Measurements from ENCODE around the gene PLA2G6.
A peak's percentile ranks its signal among the peaks of the same experiment; 100 is the strongest.

Gene PLA2G6

DNA sequence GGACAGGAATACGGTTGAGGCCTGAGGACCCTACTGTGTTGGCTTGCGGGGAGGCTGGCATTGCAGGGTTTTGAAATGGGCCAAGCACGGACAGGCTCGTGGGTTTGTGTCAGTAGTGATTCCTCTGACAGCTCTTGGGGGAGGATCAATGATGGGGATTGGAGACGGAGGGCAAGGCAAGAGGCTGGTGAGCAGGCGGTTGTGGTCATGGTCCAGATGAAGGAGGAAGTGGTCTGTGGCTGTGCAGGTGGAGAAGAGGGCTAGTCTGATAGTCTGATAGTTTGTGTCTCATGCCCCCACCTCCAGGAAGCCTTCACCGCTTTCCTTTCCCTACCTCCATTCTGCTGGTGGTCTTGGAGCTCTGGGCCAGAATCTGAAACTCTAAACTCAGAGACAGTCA lies 23.2 kb upstream of the PLA2G6 start:
- Histone ChIP-seq H3K4me3 (ENCODE audit: control insufficient read depth in 1 of 7, extremely low read depth in 1 of 7, insufficient read depth in 4 of 7, low read depth in 2 of 7, low read length in 6 of 7) (peak overlapping the region in 1 of 7 experiments; percentile 6), H3K9me3 (ENCODE audit: control extremely low read depth in 1 of 5, control insufficient read depth in 4 of 5, insufficient read depth in 2 of 5, low read depth in 1 of 5, low read length in 4 of 5) (no peaks in the 10 kb centered on the region), H3K27ac (ENCODE audit: insufficient read depth in 1 of 2, low read depth in 1 of 2, low read length in 2 of 2, poor library complexity in 1 of 2, severe bottlenecking in 2 of 2) (no peak overlapping the region), H3K4me1 (ENCODE audit: control extremely low read depth in 1 of 4, control insufficient read depth in 4 of 4, insufficient read depth in 4 of 4, low read length in 3 of 4) (peaks cover 2 to 37% (median 35%) of the 10 kb centered on the region in 4 experiments), H3K27me3 (replicated peaks in 2 of 5; ENCODE audit: control insufficient read depth in 4 of 5, insufficient read depth in 5 of 5, low read length in 4 of 5) (no peaks in the 10 kb centered on the region), H3K36me3 (ENCODE audit: control insufficient read depth in 4 of 4, insufficient read depth in 4 of 4, low read length in 3 of 4) (peaks cover 0 to 2% (median 0%) of the 10 kb centered on the region in 4 experiments)
- DNase-seq: peak in 2 of 3 donors; percentile 81 to 83
- ChIA-PET POLR2A (interaction anchor here (1.5 kb wide), 1 partner anchor 28 kb away, joined by 3 read pairs; no protein-coding TSS in a partner anchor), CTCF (interaction anchor here (0.8 to 1.6 kb wide), 4 partner anchors 8 to 31 kb away, joined by 3 to 4 read pairs (median 4); no protein-coding TSS in a partner anchor)
- 64% methylated on average over 4 of the region's 7 CpGs for WGBS (ENCODE audit: insufficient coverage)

DNA sequence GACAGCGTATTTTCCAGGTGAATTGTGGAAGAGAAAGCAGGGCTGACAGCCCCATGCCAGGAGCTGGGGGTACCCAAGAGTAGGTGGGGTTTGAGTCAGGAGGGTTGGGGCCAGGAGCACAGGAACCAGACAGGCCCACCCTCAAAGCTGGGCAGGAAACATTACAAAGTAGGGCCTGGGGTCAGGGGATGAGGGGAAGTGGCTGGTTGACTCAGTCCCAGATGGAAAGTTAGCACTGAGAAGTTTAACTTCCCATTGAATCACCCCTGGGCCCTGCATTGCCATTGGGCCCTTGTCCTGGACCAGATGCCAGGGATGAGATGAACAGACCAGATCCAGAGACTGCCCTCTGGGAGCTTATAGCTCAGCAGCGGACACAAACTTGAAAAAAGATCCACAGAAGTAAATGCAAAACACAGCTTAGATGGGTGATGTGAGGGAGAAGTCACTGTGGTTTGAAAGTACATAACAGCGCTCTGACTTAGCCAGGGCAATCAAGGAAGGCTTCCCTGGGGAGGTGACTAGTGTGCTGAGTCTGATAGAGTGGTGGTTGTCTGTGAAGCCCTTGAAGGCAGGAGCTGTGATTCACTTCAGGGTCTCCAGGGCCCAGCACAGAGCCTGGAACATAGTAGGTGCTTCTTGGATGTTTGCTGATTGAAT lies 22.4 kb upstream of the PLA2G6 start:
- no peak overlapping the region for H3K27ac ChIP-seq (ENCODE audit: insufficient read depth in 1 of 2, low read depth in 1 of 2, low read length in 2 of 2, poor library complexity in 1 of 2, severe bottlenecking in 2 of 2)
- peak in 1 of 3 donors; percentile 50 for DNase-seq
- H3K27me3 ChIP-seq (replicated peaks in 2 of 5; ENCODE audit: control insufficient read depth in 4 of 5, insufficient read depth in 5 of 5, low read length in 4 of 5): no peaks in the 10 kb centered on the region
- ChIA-PET POLR2A (interaction anchor here (1.2 to 4.1 kb wide), 3 partner anchors 23 to 31 kb away, joined by 3 to 24 read pairs (median 3); partner anchors contain the start of gene PLA2G6), CTCF (interaction anchor here (1.0 to 2.2 kb wide), 7 partner anchors 9 to 49 kb away, joined by 3 to 10 read pairs (median 4); partner anchors contain the start of gene PLA2G6)
- H3K36me3 ChIP-seq (ENCODE audit: control insufficient read depth in 4 of 4, insufficient read depth in 4 of 4, low read length in 3 of 4): peaks cover 0 to 2% (median 0%) of the 10 kb centered on the region in 4 experiments
- 89% methylated on average over 3 of the region's 3 CpGs for WGBS (ENCODE audit: insufficient coverage)
- no peaks in the 10 kb centered on the region for H3K9me3 ChIP-seq (ENCODE audit: control extremely low read depth in 1 of 5, control insufficient read depth in 4 of 5, insufficient read depth in 2 of 5, low read depth in 1 of 5, low read length in 4 of 5)
- peaks cover 2 to 37% (median 35%) of the 10 kb centered on the region in 4 experiments for H3K4me1 ChIP-seq (ENCODE audit: control extremely low read depth in 1 of 4, control insufficient read depth in 4 of 4, insufficient read depth in 4 of 4, low read length in 3 of 4)
- peak overlapping the region in 3 of 7 experiments; percentile 82 to 94 (median 92) for H3K4me3 ChIP-seq (ENCODE audit: control insufficient read depth in 1 of 7, extremely low read depth in 1 of 7, insufficient read depth in 4 of 7, low read depth in 2 of 7, low read length in 6 of 7)

DNA sequence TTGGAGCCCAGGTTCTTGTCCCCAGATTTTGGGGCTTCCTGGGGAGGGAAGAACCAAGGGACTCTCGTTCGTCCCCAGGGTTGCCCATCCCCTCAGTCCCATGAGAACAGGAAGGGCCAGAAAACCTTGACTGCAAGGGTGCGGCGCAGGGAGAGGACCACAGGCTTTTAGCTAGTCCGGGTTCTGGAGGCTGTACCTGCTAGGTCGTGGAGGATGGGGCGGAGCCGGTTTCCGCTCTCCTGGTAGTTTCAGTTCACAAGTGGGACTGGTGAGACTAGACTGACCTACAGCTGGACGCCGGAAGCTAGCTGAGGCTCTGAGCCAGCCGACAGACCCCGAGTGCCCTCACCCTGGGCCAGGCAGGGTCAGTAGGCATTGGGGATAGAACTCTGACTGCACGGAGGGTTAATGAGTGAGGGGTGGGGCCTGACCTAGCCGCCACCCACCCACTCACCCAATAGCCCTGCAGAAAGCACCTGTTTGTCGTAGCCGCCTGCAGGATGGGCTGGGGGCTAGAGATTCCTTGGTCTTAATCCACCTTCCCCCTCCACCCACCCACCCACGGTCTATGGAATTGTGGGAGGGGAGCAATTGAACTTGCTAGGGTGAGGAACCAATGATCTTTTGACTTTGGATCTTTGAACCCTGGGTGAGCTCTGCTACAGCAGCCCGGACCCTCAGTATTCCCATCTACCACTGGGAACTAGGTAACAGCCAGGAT lies 21.6 kb upstream of the PLA2G6 start:
- H3K9me3 ChIP-seq (ENCODE audit: control extremely low read depth in 1 of 5, control insufficient read depth in 4 of 5, insufficient read depth in 2 of 5, low read depth in 1 of 5, low read length in 4 of 5): no peaks in the 10 kb centered on the region
- H3K4me1 ChIP-seq (ENCODE audit: control extremely low read depth in 1 of 4, control insufficient read depth in 4 of 4, insufficient read depth in 4 of 4, low read length in 3 of 4): peaks cover 2 to 37% (median 35%) of the 10 kb centered on the region in 4 experiments
- peak in 1 of 3 donors; percentile 45 for DNase-seq
- CTCF ChIA-PET: interaction anchor here (1.0 to 2.2 kb wide), 7 partner anchors 10 to 49 kb away, joined by 3 to 10 read pairs (median 4); partner anchors contain the start of gene PLA2G6
- 5% methylated on average over 11 of the region's 19 CpGs for whole genome bisulfite sequencing (ENCODE audit: insufficient coverage)
- POLR2A ChIA-PET: interaction anchor here (1.2 to 4.1 kb wide), 2 partner anchors 22 to 30 kb away, joined by 3 to 24 read pairs; partner anchors contain the start of gene PLA2G6
- H3K27ac ChIP-seq (ENCODE audit: insufficient read depth in 1 of 2, low read depth in 1 of 2, low read length in 2 of 2, poor library complexity in 1 of 2, severe bottlenecking in 2 of 2): peak overlapping the region in 1 of 2 experiments; percentile 68
- H3K4me3 ChIP-seq (ENCODE audit: control insufficient read depth in 1 of 7, extremely low read depth in 1 of 7, insufficient read depth in 4 of 7, low read depth in 2 of 7, low read length in 6 of 7): peak overlapping the region; percentile 69 to 94 (median 82)
- H3K27me3 ChIP-seq (replicated peaks in 2 of 5; ENCODE audit: control insufficient read depth in 4 of 5, insufficient read depth in 5 of 5, low read length in 4 of 5): no peaks in the 10 kb centered on the region
- H3K36me3 ChIP-seq (ENCODE audit: control insufficient read depth in 4 of 4, insufficient read depth in 4 of 4, low read length in 3 of 4): peaks cover 0 to 2% (median 0%) of the 10 kb centered on the region in 4 experiments

DNA sequence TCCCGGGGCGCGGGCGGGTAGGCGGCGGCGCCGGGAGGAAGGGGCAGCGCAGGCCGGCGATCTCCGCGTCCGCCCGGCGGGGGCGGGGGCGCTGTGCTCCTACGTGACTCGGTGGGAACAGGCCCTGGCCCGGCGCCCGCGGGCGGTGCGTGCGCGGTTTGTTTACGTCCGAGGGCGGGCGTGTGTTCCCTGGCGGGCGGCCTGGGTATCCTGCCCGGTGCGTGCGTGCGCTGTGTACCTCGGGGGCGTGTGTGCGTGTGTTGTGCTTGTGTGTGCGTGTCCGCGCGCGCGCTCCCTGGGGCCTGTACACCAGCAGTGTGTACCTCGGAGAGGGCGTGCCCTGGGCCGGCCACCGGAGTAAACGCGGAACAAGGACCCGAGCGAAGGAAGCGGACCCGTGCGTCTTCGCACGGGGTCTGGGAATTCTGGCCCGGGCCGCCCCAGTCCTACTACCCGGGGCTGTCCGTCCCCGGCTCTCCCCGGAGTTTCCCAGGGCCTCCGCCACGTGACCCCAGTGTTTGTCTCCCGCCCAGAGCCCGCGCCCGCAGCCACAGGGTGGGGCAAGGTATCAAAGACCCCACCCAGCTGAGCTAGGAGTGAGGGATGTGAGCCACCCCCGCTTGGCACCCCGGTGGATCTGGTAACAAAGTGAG lies 20.9 kb upstream of the PLA2G6 start:
- Histone ChIP-seq H3K36me3 (ENCODE audit: control insufficient read depth in 4 of 4, insufficient read depth in 4 of 4, low read length in 3 of 4) (peaks cover 0 to 2% (median 0%) of the 10 kb centered on the region in 4 experiments), H3K27me3 (replicated peaks in 2 of 5; ENCODE audit: control insufficient read depth in 4 of 5, insufficient read depth in 5 of 5, low read length in 4 of 5) (no peaks in the 10 kb centered on the region), H3K4me1 (ENCODE audit: control extremely low read depth in 1 of 4, control insufficient read depth in 4 of 4, insufficient read depth in 4 of 4, low read length in 3 of 4) (peaks cover 2 to 37% (median 35%) of the 10 kb centered on the region in 4 experiments), H3K4me3 (ENCODE audit: control insufficient read depth in 1 of 7, extremely low read depth in 1 of 7, insufficient read depth in 4 of 7, low read depth in 2 of 7, low read length in 6 of 7) (peak overlapping the region; percentile 69 to 94 (median 82)), H3K9me3 (ENCODE audit: control extremely low read depth in 1 of 5, control insufficient read depth in 4 of 5, insufficient read depth in 2 of 5, low read depth in 1 of 5, low read length in 4 of 5) (no peaks in the 10 kb centered on the region), H3K27ac (ENCODE audit: insufficient read depth in 1 of 2, low read depth in 1 of 2, low read length in 2 of 2, poor library complexity in 1 of 2, severe bottlenecking in 2 of 2) (peak overlapping the region; percentile 50 to 68)
- ChIA-PET POLR2A (interaction anchor here (1.4 to 4.1 kb wide), 2 partner anchors 21 to 29 kb away, joined by 5 to 24 read pairs; partner anchors contain the start of gene PLA2G6), CTCF (interaction anchor here (1.0 to 2.2 kb wide), 4 partner anchors 21 to 59 kb away, joined by 3 to 10 read pairs (median 3); partner anchors contain the start of gene PLA2G6)
- peak; percentile 69 to 81 (median 73) for DNase-seq
- WGBS (ENCODE audit: insufficient coverage): 0% methylated on average over 68 of the region's 74 CpGs

DNA sequence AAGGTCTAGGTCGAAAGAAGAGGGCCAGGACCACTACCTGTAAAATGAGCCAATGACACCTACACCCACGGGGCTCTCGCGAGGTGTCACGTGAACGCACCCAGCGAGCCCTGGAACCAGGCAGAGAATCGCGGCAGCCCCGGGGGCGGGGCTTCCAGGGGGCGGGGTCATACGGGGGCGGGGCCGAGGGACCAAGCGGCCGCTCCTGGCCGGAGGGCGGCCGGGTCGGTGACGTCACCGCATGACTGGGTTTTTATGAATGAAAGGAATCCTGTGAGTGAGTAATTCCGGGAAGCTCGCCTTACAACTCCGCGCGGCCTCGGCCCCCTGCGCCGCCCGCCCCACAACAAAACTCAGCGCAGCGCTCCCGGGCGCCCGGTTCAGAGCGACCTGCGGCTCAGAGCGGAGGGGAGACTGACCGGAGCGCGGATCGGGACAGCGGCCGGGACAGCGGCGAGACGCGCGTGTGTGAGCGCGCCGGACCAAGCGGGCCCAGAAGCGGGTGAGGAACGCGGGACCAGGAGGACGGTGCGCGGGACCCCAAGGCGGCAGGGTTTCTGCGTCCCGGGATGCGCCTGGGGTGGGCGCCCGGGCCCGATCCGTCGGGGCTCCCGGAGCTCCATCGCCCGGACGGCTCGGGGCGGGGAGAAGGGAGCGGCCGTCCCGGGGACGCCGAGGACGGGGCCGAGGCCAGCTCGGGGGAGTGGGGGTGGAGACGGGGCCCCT lies 20.2 kb upstream of the PLA2G6 start, which contains the start of gene MAFF:
Gene MAFF (plus strand): TSS at position 284 of the 726 bp plus-strand sequence. CDS start 11,860 bp downstream, outside the sequence.
- 0% methylated on average over 52 of the region's 85 CpGs for WGBS (ENCODE audit: insufficient coverage)
- peak; percentile 90 to 93 (median 93) for DNase-seq
- ChIA-PET POLR2A (interaction anchor here (0.6 to 4.1 kb wide), 4 partner anchors 15 to 29 kb away, joined by 4 to 24 read pairs (median 6); partner anchors contain the start of gene PLA2G6), CTCF (interaction anchor here (1.0 to 1.7 kb wide), 5 partner anchors 21 to 150 kb away, joined by 3 to 5 read pairs (median 3); no protein-coding TSS in a partner anchor)
- Histone ChIP-seq H3K27me3 (replicated peaks in 2 of 5; ENCODE audit: control insufficient read depth in 4 of 5, insufficient read depth in 5 of 5, low read length in 4 of 5) (no peaks in the 10 kb centered on the region), H3K36me3 (ENCODE audit: control insufficient read depth in 4 of 4, insufficient read depth in 4 of 4, low read length in 3 of 4) (peaks cover 0 to 2% (median 0%) of the 10 kb centered on the region in 4 experiments), H3K9me3 (ENCODE audit: control extremely low read depth in 1 of 5, control insufficient read depth in 4 of 5, insufficient read depth in 2 of 5, low read depth in 1 of 5, low read length in 4 of 5) (no peaks in the 10 kb centered on the region), H3K27ac (ENCODE audit: insufficient read depth in 1 of 2, low read depth in 1 of 2, low read length in 2 of 2, poor library complexity in 1 of 2, severe bottlenecking in 2 of 2) (peak within 1 kb of the TSS; percentile 50 to 68), H3K4me3 (ENCODE audit: control insufficient read depth in 1 of 7, extremely low read depth in 1 of 7, insufficient read depth in 4 of 7, low read depth in 2 of 7, low read length in 6 of 7) (peak within 1 kb of the TSS; percentile 69 to 94 (median 82)), H3K4me1 (ENCODE audit: control extremely low read depth in 1 of 4, control insufficient read depth in 4 of 4, insufficient read depth in 4 of 4, low read length in 3 of 4) (peaks cover 2 to 37% (median 35%) of the 10 kb centered on the region in 4 experiments)

DNA sequence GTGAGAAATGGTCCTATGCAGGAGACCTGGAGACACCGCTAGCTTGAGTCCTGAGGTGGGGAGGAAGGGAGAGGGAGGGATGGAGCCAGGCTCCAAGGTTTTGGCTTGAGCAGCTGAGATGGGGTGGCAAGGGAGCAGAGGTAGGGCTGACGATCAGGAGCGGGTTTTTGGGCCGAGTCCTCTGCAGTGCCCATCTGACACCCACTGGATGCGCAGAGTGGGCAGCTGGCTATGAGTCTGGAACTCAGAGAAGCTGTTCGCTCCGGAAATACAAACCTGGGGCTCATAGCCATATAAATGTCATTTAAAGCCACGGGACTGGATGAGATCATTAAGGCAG lies 19.7 kb upstream of the PLA2G6 start:
- Histone ChIP-seq H3K4me3 (ENCODE audit: control insufficient read depth in 1 of 7, extremely low read depth in 1 of 7, insufficient read depth in 4 of 7, low read depth in 2 of 7, low read length in 6 of 7) (peak overlapping the region in 5 of 7 experiments; percentile 21 to 94 (median 30)), H3K4me1 (ENCODE audit: control extremely low read depth in 1 of 4, control insufficient read depth in 4 of 4, insufficient read depth in 4 of 4, low read length in 3 of 4) (peaks cover 2 to 37% (median 35%) of the 10 kb centered on the region in 4 experiments), H3K9me3 (ENCODE audit: control extremely low read depth in 1 of 5, control insufficient read depth in 4 of 5, insufficient read depth in 2 of 5, low read depth in 1 of 5, low read length in 4 of 5) (no peaks in the 10 kb centered on the region), H3K27ac (ENCODE audit: insufficient read depth in 1 of 2, low read depth in 1 of 2, low read length in 2 of 2, poor library complexity in 1 of 2, severe bottlenecking in 2 of 2) (no peak overlapping the region), H3K36me3 (ENCODE audit: control insufficient read depth in 4 of 4, insufficient read depth in 4 of 4, low read length in 3 of 4) (peaks cover 0 to 2% (median 0%) of the 10 kb centered on the region in 4 experiments), H3K27me3 (replicated peaks in 2 of 5; ENCODE audit: control insufficient read depth in 4 of 5, insufficient read depth in 5 of 5, low read length in 4 of 5) (no peaks in the 10 kb centered on the region)
- CTCF ChIA-PET: interaction anchor here (0.6 to 1.7 kb wide), 7 partner anchors 17 to 149 kb away, joined by 3 to 5 read pairs (median 3); partner anchors contain the start of gene PLA2G6
- 40% methylated on average over 8 of the region's 8 CpGs for WGBS (ENCODE audit: insufficient coverage)
- DNase-seq: no peak
- POLR2A ChIA-PET: interaction anchor here (0.6 to 4.1 kb wide), 4 partner anchors 16 to 28 kb away, joined by 4 to 24 read pairs (median 6); partner anchors contain the start of gene PLA2G6
